GM20000 (cell line): Measurements from ENCODE around the gene EXOC6B.

Experiments used
- DNase-seq: peaks from one replicate; pipeline ENCODE4 v3.0.0; 2012; ENCODE audit warnings: low spot score
- TF ChIP-seq, protein P1 (sequence below): IDR thresholded peaks from 2 replicates; pipeline ENCODE4 v1.5.1; 2012; ENCODE audit warnings: mild to moderate bottlenecking, control low read depth; ENCODE audit errors: extremely low read depth, missing control alignments

The EXOC6B gene

GRCh38 chr2:72145289-72145657 is 680.6 kb downstream of the EXOC6B start:
- TF ChIP-seq, protein P1, sequence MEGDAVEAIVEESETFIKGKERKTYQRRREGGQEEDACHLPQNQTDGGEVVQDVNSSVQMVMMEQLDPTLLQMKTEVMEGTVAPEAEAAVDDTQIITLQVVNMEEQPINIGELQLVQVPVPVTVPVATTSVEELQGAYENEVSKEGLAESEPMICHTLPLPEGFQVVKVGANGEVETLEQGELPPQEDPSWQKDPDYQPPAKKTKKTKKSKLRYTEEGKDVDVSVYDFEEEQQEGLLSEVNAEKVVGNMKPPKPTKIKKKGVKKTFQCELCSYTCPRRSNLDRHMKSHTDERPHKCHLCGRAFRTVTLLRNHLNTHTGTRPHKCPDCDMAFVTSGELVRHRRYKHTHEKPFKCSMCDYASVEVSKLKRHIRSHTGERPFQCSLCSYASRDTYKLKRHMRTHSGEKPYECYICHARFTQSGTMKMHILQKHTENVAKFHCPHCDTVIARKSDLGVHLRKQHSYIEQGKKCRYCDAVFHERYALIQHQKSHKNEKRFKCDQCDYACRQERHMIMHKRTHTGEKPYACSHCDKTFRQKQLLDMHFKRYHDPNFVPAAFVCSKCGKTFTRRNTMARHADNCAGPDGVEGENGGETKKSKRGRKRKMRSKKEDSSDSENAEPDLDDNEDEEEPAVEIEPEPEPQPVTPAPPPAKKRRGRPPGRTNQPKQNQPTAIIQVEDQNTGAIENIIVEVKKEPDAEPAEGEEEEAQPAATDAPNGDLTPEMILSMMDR, result no peak
- peak; percentile 51 for DNase-seq

DNA sequence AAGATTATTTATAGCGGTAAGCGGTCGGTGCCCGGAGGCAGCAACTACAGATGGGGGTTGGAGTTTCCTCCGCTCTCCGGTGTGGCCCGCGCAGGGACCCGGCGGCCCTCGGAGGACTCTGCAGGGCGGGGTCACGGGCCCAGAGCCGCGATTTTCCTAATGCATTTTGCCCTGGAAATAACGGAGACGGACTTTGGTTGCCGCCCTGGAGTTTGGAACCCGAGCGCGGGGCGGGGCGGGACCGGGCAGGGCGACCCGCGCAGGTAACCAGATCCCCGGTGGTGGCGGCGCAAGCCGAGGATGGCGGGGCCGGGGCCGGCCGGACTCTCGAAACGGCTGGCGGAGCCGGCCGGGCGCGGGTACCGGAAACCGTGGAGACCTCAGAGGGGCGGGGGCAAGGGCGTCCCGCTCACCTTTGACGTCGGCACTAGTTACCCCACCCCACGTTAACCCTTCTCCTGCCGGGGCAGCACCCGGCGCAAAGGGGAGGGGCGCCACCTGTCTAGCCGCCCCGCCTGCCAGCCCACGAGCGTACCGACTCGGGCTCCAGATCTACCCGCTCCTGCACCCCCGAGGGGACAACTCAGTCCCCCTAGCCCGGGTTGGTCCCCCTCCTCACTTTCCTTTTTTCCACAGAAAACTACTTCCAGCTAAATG is 681.1 kb downstream of the EXOC6B start:
- TF ChIP-seq, protein P1, result no peak
- peak; percentile 45 for DNase-seq

DNA sequence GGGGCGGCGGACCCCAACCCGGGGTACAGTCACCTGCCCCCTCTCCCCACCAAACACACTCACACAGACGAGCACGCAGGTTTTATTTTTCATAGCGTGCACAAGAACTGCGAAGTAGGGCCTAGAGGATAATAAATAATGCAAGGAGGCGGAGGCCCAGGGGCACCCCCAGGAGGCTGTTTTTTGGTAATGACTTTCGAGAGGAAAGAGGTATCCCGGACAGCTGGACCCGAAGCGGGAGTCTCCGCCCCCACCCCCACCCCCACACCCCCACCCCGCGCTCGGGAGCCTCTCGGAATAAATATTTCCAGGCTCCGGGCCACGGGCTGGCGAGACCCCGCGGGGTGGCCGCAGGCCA is 681.6 kb downstream of the EXOC6B start:
- DNase-seq, result no peak
- TF ChIP-seq, protein P1, result no peak

GRCh38 chr2:72143441-72144273 is 682.2 kb downstream of the EXOC6B start:
- DNase-seq, result no peak

DNA sequence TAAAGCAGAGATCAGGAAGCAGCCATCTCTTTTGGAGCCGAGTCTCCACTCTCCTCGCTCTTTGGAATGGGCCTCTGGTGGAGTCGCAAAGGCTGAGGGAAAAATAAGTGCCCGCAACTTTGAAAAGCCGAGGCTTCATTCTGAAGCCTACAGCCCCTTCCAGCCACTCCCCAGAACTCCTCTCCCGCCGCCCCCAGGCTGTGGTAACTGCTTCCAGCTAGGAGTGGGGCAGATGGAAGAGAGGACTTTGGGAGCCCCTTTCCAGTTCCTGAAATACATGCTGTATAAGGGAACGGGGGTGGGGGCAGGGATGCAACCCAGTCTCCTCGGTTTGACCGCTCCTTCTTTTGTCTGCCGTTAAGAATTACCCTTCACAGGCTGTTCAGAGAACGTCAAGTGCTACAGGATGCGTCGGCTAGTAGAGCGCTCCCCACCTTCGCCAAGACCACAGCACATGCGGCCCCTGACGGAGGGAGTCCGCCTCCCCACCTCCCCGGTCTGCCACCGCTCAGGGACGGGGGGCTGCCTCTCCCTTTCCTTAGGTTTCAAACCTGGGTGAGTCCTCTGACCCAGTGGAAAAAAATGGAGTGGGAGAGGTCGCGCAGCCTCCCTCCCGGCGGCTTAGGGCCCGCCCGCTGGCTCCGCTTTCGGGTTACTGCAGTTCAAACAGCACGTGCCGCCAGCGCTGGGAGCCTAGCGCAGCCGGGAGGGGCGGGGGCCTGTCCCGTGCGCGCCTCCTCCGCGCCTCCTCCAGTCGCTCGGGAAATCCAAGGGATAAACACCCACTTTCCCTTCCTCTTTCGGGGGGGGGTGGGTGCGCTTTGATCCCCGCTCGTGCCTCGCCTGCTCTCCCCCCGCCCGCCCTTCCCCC is 683.0 kb downstream of the EXOC6B start:
- TF ChIP-seq, protein P1, result no peak
- DNase-seq, result no peak

More at GRCh38 chr2:72143441-72144273, 682.2 kb downstream of the EXOC6B start:
- TF ChIP-seq, protein P1, result no peak

DNA sequence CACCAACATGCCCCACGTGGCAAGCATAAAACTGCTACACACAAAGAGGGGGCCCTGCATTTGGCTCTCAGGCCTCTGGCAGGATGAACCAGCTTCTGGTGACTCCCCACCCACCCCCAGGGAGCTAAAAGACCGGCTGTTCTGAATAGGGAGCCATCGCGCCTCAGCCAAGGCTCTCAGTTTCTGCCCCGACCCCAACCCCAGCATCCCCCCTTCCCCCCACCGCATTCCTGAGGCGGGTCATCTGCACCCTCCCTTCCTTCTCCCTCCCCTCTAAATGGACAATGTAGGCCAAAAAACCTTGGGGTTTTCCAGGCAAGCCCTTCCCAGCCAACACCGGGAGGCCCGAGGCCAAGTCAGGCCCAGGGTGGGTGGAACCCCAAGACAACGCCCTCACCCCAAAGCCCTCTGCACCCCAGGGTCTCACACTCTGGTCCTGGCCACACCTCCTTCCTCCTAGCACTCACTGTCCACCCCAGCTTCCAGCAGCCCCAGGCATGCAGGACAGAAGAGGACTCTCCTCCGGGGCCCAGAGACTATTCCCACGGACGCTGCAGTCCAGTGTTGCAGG is 683.9 kb downstream of the EXOC6B start:
- no peak for DNase-seq
- TF ChIP-seq, protein P1, result no peak
